H1 (cell line): Measurements from ENCODE around the gene TAGLN2. TPM values are rescaled to one million over a fixed set of nuclear protein-coding genes. Genes with fewer than 3 reads are reported as not detected.

ENCODE experiments used
- CTCF ChIA-PET: fragments of 300-600 bp; sonication (Branson Sonifier 250); formaldehyde crosslinking; loops from one replicate; lab custom pipeline; 2021; ENCODE audit not compliant: partially characterized antibody; lab: Charles Lee
- POLR2A ChIA-PET: fragments of 300-600 bp; sonication (Branson Sonifier 250); formaldehyde crosslinking; loops from one replicate; lab custom pipeline; 2021; ENCODE audit warnings: inconsistent platforms; ENCODE audit not compliant: partially characterized antibody; lab: Charles Lee
- DNase-seq, 2 experiments: peaks; one replicate each; pipeline versions ENCODE4 v3.0.0 to v3.0.0-alpha.2; 2010 to 2022; ENCODE audit warnings: low spot score in 2 of 2, low read depth in 1 of 2, mixed read lengths in 1 of 2
- FAIRE-seq: peaks from 2 replicates; lab custom pipeline; 2011; peaks lifted over from hg19 to GRCh38; lab: Jason Lieb, UNC
- H2AFZ ChIP-seq: 2 replicates; pipeline ENCODE4 v1.8.1; 2012; ENCODE audit warnings: low read length, inconsistent platforms
- H2AK5ac ChIP-seq: 2 replicates; pipeline ENCODE4 v1.6.1; 2013; ENCODE audit warnings: low read depth, low read length
- H2BK120ac ChIP-seq: replicated peaks from 2 replicates; pipeline ENCODE3; 2013; ENCODE audit warnings: low read depth, low read length, inconsistent platforms
- H2BK12ac ChIP-seq: 2 replicates; pipeline ENCODE4 v1.6.1; 2013; ENCODE audit warnings: low read depth, low read length
- H2BK15ac ChIP-seq: 2 replicates; pipeline ENCODE4 v1.6.1; 2013; ENCODE audit warnings: low read length
- H2BK20ac ChIP-seq: 2 replicates; pipeline ENCODE4 v1.6.1; 2013; ENCODE audit warnings: low read length
- H2BK5ac ChIP-seq: 2 replicates; pipeline ENCODE4 v1.6.1; 2013; ENCODE audit warnings: low read depth, low read length
- H3K14ac ChIP-seq: 2 replicates; pipeline ENCODE4 v1.6.1; 2013; ENCODE audit warnings: inconsistent platforms; ENCODE audit not compliant: insufficient read length
- H3K18ac ChIP-seq: 2 replicates; pipeline ENCODE4 v1.6.1; 2013; ENCODE audit warnings: low read length; ENCODE audit errors: extremely low read depth
- H3K23ac ChIP-seq: 2 replicates; pipeline ENCODE4 v1.6.1; 2013; ENCODE audit warnings: inconsistent platforms; ENCODE audit not compliant: insufficient read length
- H3K23me2 ChIP-seq: 2 replicates; pipeline ENCODE4 v1.6.1; 2013; ENCODE audit warnings: low read depth, low read length
- H3K27ac ChIP-seq: 2 replicates; pipeline ENCODE4 v1.6.1; 2011; ENCODE audit warnings: low read depth, low read length, inconsistent platforms
- H3K27me3 ChIP-seq, 4 experiments: replicated peaks in 1 of 4; 1 replicate in 1 of 4; 2 replicates in 3 of 4; pipeline versions ENCODE4 v1.6.1 to v1.8.1; 2011 to 2013; ENCODE audit warnings: low read length in 3 of 4, mild to moderate bottlenecking in 3 of 4, inconsistent platforms in 2 of 4, mixed read lengths in 2 of 4, moderate library complexity in 1 of 4; ENCODE audit not compliant: control insufficient read depth in 3 of 4, insufficient read depth in 3 of 4; ENCODE audit errors: extremely low read depth in 1 of 4
- H3K36me3 ChIP-seq, 4 experiments: 2 replicates each; pipeline versions ENCODE4 v1.6.1 to v1.8.1; 2011 to 2013; ENCODE audit warnings: mild to moderate bottlenecking in 4 of 4, low read length in 3 of 4, moderate library complexity in 2 of 4, control low read depth in 1 of 4, inconsistent platforms in 1 of 4; ENCODE audit not compliant: insufficient read depth in 4 of 4, control insufficient read depth in 2 of 4
- H3K4ac ChIP-seq: replicated peaks from 2 replicates; pipeline ENCODE3; 2013; ENCODE audit warnings: low read length, low read depth, mixed read lengths, inconsistent platforms; ENCODE audit not compliant: insufficient read length
- H3K4me1 ChIP-seq, 4 experiments: replicated peaks in 1 of 4; 1 replicate in 1 of 4; 2 replicates in 3 of 4; pipeline versions ENCODE4 v1.6.1 to v1.8.1; 2011 to 2013; ENCODE audit warnings: low read length in 3 of 4, inconsistent platforms in 2 of 4, mixed read lengths in 1 of 4; ENCODE audit not compliant: insufficient read depth in 4 of 4, control insufficient read depth in 3 of 4
- H3K4me2 ChIP-seq, 2 experiments: 2 replicates each; pipeline versions ENCODE4 v1.6.1 to v1.8.1; 2011 to 2013; ENCODE audit warnings: low read depth in 2 of 2, low read length in 2 of 2, control low read depth in 1 of 2, inconsistent platforms in 1 of 2, mild to moderate bottlenecking in 1 of 2; ENCODE audit not compliant: insufficient read depth in 1 of 2
- H3K4me3 ChIP-seq, 4 experiments: fragments of 200-600, 300-600 bp in 1 of 4; sonication (generic), shearing (Covaris generic), sonication (Bioruptor Twin) in 1 of 4; 2 replicates each; pipeline versions ENCODE4 v1.5.1 to v1.8.1; 2011 to 2016; ENCODE audit warnings: low read length in 4 of 4, low read depth in 3 of 4, control low read depth in 2 of 4, inconsistent platforms in 2 of 4, mild to moderate bottlenecking in 2 of 4, mixed read lengths in 1 of 4, moderate library complexity in 1 of 4; ENCODE audit not compliant: insufficient read depth in 2 of 4; ENCODE audit errors: extremely low read depth in 1 of 4
- H3K56ac ChIP-seq: replicated peaks from 2 replicates; pipeline ENCODE3; 2013; ENCODE audit warnings: low read depth, mild to moderate bottlenecking, mixed read lengths, low read length, inconsistent platforms; ENCODE audit not compliant: insufficient read length
- H3K79me1 ChIP-seq: 2 replicates; pipeline ENCODE4 v1.6.1; 2013; ENCODE audit warnings: low read depth, low read length, control low read depth
- H3K79me2 ChIP-seq, 2 experiments: 2 replicates each; pipeline versions ENCODE4 v1.6.1 to v1.8.1; 2012 to 2013; ENCODE audit warnings: low read length in 2 of 2, mild to moderate bottlenecking in 2 of 2, inconsistent platforms in 1 of 2; ENCODE audit not compliant: insufficient read depth in 2 of 2, control insufficient read depth in 1 of 2
- H3K9ac ChIP-seq, 4 experiments: replicated peaks in 1 of 4; 1 replicate in 1 of 4; 2 replicates in 3 of 4; pipeline versions ENCODE4 v1.6.1 to v1.8.1; 2011 to 2013; ENCODE audit warnings: low read depth in 3 of 4, low read length in 3 of 4, control low read depth in 2 of 4, mild to moderate bottlenecking in 2 of 4, moderate library complexity in 2 of 4, inconsistent platforms in 1 of 4; ENCODE audit errors: extremely low read depth in 1 of 4
- H3K9me3 ChIP-seq, 2 experiments: 2 replicates each; pipeline versions ENCODE4 v1.6.1 to v1.8.1; 2012 to 2013; ENCODE audit warnings: mild to moderate bottlenecking in 2 of 2, moderate library complexity in 2 of 2, control low read depth in 1 of 2, inconsistent platforms in 1 of 2, low read depth in 1 of 2, low read length in 1 of 2, mixed read lengths in 1 of 2; ENCODE audit not compliant: insufficient read depth in 2 of 2
- H4K20me1 ChIP-seq, 2 experiments: replicated peaks in 1 of 2; 2 replicates each; pipeline versions ENCODE3 to v1.8.1; 2011 to 2013; ENCODE audit warnings: inconsistent platforms in 2 of 2, low read length in 2 of 2, mild to moderate bottlenecking in 1 of 2; ENCODE audit not compliant: insufficient read depth in 2 of 2, control insufficient read depth in 1 of 2
- H4K5ac ChIP-seq: 2 replicates; pipeline ENCODE4 v1.6.1; 2013; ENCODE audit warnings: low read length, low read depth, mixed read lengths, inconsistent platforms; ENCODE audit not compliant: insufficient read length
- H4K8ac ChIP-seq: 2 replicates; pipeline ENCODE4 v1.8.0; 2013; ENCODE audit warnings: mild to moderate bottlenecking, moderate library complexity, low read length, inconsistent platforms; ENCODE audit not compliant: insufficient read depth; ENCODE audit errors: extremely low read depth
- H4K91ac ChIP-seq: replicated peaks from 2 replicates; pipeline ENCODE3; 2013; ENCODE audit warnings: low read length, mixed read lengths, inconsistent platforms; ENCODE audit not compliant: insufficient read length
- CEBPB ChIP-seq: IDR thresholded peaks from 2 replicates; pipeline ENCODE4 v1.6.1; 2012; ENCODE audit warnings: low read depth, low read length
- E2F6 ChIP-seq: IDR thresholded peaks from 2 replicates; pipeline ENCODE4 v1.6.1; 2012; ENCODE audit warnings: inconsistent platforms
- EGR1 ChIP-seq: IDR thresholded peaks from 2 replicates; pipeline ENCODE4 v1.6.1; 2011; ENCODE audit warnings: low read depth, low read length, borderline replicate concordance
- HDAC6 ChIP-seq: IDR thresholded peaks from one replicate; pipeline ENCODE4 v1.7.1; 2012; ENCODE audit warnings: low read depth, mild to moderate bottlenecking, inconsistent platforms, low read length, moderate library complexity
- JUND ChIP-seq: IDR thresholded peaks from 2 replicates; pipeline ENCODE4 v1.6.1; 2011; ENCODE audit warnings: mild to moderate bottlenecking, improper control_type of control experiment, low read length
- KDM5A ChIP-seq: fragments of 200-600 bp; IDR thresholded peaks from 2 replicates; pipeline ENCODE4 v1.7.1; 2012; ENCODE audit warnings: mild to moderate bottlenecking, low read length, inconsistent platforms, mixed read lengths
- NANOG ChIP-seq: IDR thresholded peaks from 2 replicates; pipeline ENCODE4 v1.6.1; 2011; ENCODE audit warnings: low read length, low read depth, mild to moderate bottlenecking, inconsistent platforms; ENCODE audit not compliant: insufficient read depth, poor library complexity, severe bottlenecking
- SP2 ChIP-seq: IDR thresholded peaks from 2 replicates; pipeline ENCODE4 v1.6.1; 2012; ENCODE audit warnings: mild to moderate bottlenecking, low read length, inconsistent platforms
- TBP ChIP-seq: IDR thresholded peaks from 2 replicates; pipeline ENCODE4 v1.6.1; 2011; ENCODE audit warnings: low read depth, low read length, improper control_type of control experiment
- WGBS, 2 experiments: shearing (Covaris generic) in 1 of 2; methylation state at CpG; one replicate each; pipeline versions ENCODE4 v1.1.6 to v1.1.7; 2013 to 2015; ENCODE audit warnings: low lambda C conversion rate in 2 of 2, mixed read lengths in 2 of 2, inconsistent platforms in 1 of 2, low coverage in 1 of 2, missing lambda C conversion rate in 1 of 2; ENCODE audit not compliant: insufficient replicate concordance in 2 of 2, insufficient coverage in 1 of 2, insufficient read length in 1 of 2; ENCODE audit errors: extremely low coverage in 1 of 2, missing lambda C conversion rate in 1 of 2; 5-methylcytosine and 5-hydroxymethylcytosine counted together
- polyA plus RNA-seq, 7 experiments: library from polyadenylated mRNA; depleted of rRNA in 3 of 7; stranded (reverse) in 5 of 7; unstranded in 2 of 7; fragments of >200 nt in 5 of 7; fragments of 200-250 nt in 2 of 7; gene quantifications; 1 replicate in 5 of 7; 2 replicates in 1 of 7; 4 replicates in 1 of 7; pipeline versions ENCODE4 v1.2.1 to v1.2.3, GENCODE V29; 2011 to 2013; ENCODE audit warnings: missing spikeins in 2 of 7, mixed read lengths in 2 of 7
- total RNA-seq: library from RNA; stranded (reverse); fragmentation: NEBNext Ultra II Directional; extraction: Animal tissue kit (Norgen Biotek cat#: 25700); gene quantifications from 2 replicates; pipeline ENCODE4 v1.2.1, GENCODE V29; 2021

TAGLN2 gene
- total and polyA plus RNA-seq, 2 of the 8 experiments (the other 6 are each of a cell fraction or from before 2014, with no cell fraction given) = 93.0 to 114 TPM

GRCh38 chr1:159877695-159878444 is 47.4 kb downstream of the TAGLN2 start:
- WGBS, 2 experiments = 89% methylated on average over 6 of the region's 6 CpGs; no CpG with 5 or more reads in 1 of the 2 experiments
- POLR2A ChIA-PET = interaction anchor here (0.7 kb wide), 1 partner anchor 82 kb away, joined by 3 read pairs; no protein-coding TSS in a partner anchor
- CTCF ChIA-PET = interaction anchor here (1.2 to 20.8 kb wide), 5 partner anchors 8 to 74 kb away, joined by 4 to 645 read pairs (median 62); partner anchors contain the start of gene FCRL6
- TF ChIP-seq E2F6 = no peak
- TF ChIP-seq KDM5A = no peak
- no peak for TF ChIP-seq NANOG
- TF ChIP-seq JUND = no peak
- TF ChIP-seq EGR1 = no peak
- no peak for TF ChIP-seq HDAC6
- no peak for TF ChIP-seq CEBPB
- TF ChIP-seq SP2 = no peak
- TF ChIP-seq TBP = no peak

More at GRCh38 chr1:159877695-159878444, 47.4 kb downstream of the TAGLN2 start:
- H2AFZ ChIP-seq = no peak overlapping the region
- no peak overlapping the region for H3K4me2 ChIP-seq
- H2BK20ac ChIP-seq = no peak overlapping the region
- H3K4me1 ChIP-seq = no peaks in the 10 kb centered on the region; a peak in 1 of 7 replicates
- H3K18ac ChIP-seq = no peak overlapping the region
- FAIRE-seq (no peak), DNase-seq (no peak)
- no peaks in the 10 kb centered on the region for H3K79me1 ChIP-seq
- no peak overlapping the region for H3K56ac ChIP-seq
- no peak overlapping the region for H4K8ac ChIP-seq
- H2BK12ac ChIP-seq = no peak overlapping the region
- H3K14ac ChIP-seq = no peak overlapping the region
- H2BK5ac ChIP-seq = no peak overlapping the region
- no peak overlapping the region for H3K27ac ChIP-seq
- H3K4me3 ChIP-seq = no peak overlapping the region
- no peaks in the 10 kb centered on the region for H3K36me3 ChIP-seq
- no peaks in the 10 kb centered on the region for H3K9me3 ChIP-seq
- no peak overlapping the region for H3K9ac ChIP-seq
- no peak overlapping the region for H2BK120ac ChIP-seq
- no peaks in the 10 kb centered on the region; the same call in 1 of the 2 replicates for H3K23me2 ChIP-seq
- no peak overlapping the region for H4K91ac ChIP-seq
- no peaks in the 10 kb centered on the region; a peak in 1 of 7 replicates for H3K27me3 ChIP-seq
- H4K20me1 ChIP-seq = no peaks in the 10 kb centered on the region
- no peak overlapping the region for H2BK15ac ChIP-seq
- no peak overlapping the region for H3K23ac ChIP-seq
- H2AK5ac ChIP-seq = no peak overlapping the region
- no peaks in the 10 kb centered on the region for H3K79me2 ChIP-seq
- H4K5ac ChIP-seq = no peak overlapping the region
- no peak overlapping the region for H3K4ac ChIP-seq
